GM06990 (cell line): ENCODE results near the gene GAS1.

Experiments
- DNase-seq: peaks from one replicate; pipeline ENCODE4 v3.0.0-alpha.2; 2011; ENCODE audit not compliant: insufficient read length; ENCODE audit errors: extremely low read depth
- H3K27me3 ChIP-seq: replicated peaks from 2 replicates; pipeline ENCODE4 v1.6.0; 2011; ENCODE audit warnings: low read length; ENCODE audit not compliant: control insufficient read depth, insufficient read depth
- H3K36me3 ChIP-seq: 2 replicates; pipeline ENCODE4 v1.5.1; 2011; ENCODE audit warnings: low read length; ENCODE audit not compliant: control insufficient read depth, insufficient read depth
- H3K4me3 ChIP-seq: replicated peaks from 2 replicates; pipeline ENCODE4 v1.5.1; 2011; ENCODE audit warnings: low read depth, mild to moderate bottlenecking, control low read depth, low read length
- TF ChIP-seq, protein P1 (sequence below): IDR thresholded peaks from 2 replicates; pipeline ENCODE4 v1.5.1; 2011; ENCODE audit warnings: low read length, control low read depth, mild to moderate bottlenecking, inconsistent platforms; ENCODE audit not compliant: insufficient read depth, poor library complexity, severe bottlenecking

The GAS1 gene

DNA sequence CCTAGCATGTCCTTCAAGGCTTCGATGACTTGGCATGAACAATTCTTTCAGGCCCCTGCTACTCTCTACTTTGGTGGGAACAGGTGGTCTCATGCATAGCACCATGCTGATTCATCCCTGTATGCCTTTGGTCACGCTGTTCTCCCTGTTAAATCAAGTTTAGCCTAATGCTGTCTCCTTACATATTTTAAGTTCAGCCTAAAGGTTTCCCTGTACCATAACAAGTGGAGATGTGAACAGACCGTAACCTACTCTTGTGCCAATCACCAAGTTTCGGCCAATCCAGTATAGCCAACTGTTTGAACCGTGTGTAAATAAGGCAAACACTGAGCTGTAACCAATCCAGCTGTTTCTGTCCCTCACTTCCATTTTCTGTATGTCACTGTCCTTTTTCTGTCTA is 8.0 kb downstream of the GAS1 start:
- TF ChIP-seq, protein P1, sequence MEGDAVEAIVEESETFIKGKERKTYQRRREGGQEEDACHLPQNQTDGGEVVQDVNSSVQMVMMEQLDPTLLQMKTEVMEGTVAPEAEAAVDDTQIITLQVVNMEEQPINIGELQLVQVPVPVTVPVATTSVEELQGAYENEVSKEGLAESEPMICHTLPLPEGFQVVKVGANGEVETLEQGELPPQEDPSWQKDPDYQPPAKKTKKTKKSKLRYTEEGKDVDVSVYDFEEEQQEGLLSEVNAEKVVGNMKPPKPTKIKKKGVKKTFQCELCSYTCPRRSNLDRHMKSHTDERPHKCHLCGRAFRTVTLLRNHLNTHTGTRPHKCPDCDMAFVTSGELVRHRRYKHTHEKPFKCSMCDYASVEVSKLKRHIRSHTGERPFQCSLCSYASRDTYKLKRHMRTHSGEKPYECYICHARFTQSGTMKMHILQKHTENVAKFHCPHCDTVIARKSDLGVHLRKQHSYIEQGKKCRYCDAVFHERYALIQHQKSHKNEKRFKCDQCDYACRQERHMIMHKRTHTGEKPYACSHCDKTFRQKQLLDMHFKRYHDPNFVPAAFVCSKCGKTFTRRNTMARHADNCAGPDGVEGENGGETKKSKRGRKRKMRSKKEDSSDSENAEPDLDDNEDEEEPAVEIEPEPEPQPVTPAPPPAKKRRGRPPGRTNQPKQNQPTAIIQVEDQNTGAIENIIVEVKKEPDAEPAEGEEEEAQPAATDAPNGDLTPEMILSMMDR = no peak
- Histone ChIP-seq H3K36me3 (no peaks in the 10 kb centered on the region), H3K27me3 (no peaks in the 10 kb centered on the region; the same call in 1 of the 2 replicates), H3K4me3 (no peak overlapping the region)
- DNase-seq = no peak

DNA sequence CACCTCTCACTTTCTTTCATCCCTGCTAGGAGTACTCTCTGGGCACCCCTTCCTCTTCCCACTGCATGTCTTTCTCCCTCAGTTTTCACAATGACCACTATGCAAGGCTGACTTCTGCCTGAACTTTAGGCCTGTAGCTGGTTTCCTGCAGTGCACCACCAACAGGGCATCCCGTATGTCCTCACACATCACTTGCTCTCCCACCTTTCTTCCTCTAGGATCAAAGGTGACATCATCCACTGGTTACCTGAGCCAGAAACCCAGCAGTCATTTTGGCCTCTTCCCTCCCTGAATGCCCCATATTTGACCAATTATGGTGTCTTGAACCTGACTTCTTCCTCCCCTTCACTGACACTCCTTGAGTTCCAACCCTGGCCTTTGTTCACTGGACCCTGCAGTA is 8.5 kb downstream of the GAS1 start:
- no peak overlapping the region for H3K4me3 ChIP-seq
- H3K36me3 ChIP-seq = no peaks in the 10 kb centered on the region
- no peaks in the 10 kb centered on the region; the same call in 1 of the 2 replicates for H3K27me3 ChIP-seq
- TF ChIP-seq, protein P1 = no peak
- no peak for DNase-seq

- no peak overlapping the region for H3K4me3 ChIP-seq
- H3K27me3 ChIP-seq = no peaks in the 10 kb centered on the region
- TF ChIP-seq, protein P1 = no peak
- no peaks in the 10 kb centered on the region for H3K36me3 ChIP-seq
- no peak for DNase-seq
These were observed 21.2 kb downstream of the GAS1 start for GRCh38 chr9:86926145-86926544.

GRCh38 chr9:86925686-86926085 is 21.6 kb downstream of the GAS1 start:
- H3K4me3 ChIP-seq = no peak overlapping the region
- TF ChIP-seq, protein P1 = no peak
- DNase-seq = no peak
- H3K36me3 ChIP-seq = no peaks in the 10 kb centered on the region
- no peaks in the 10 kb centered on the region for H3K27me3 ChIP-seq

- no peak for DNase-seq
- no peaks in the 10 kb centered on the region for H3K27me3 ChIP-seq
- H3K36me3 ChIP-seq = no peaks in the 10 kb centered on the region
- no peak overlapping the region for H3K4me3 ChIP-seq
- TF ChIP-seq, protein P1 = no peak
These were observed 23.1 kb downstream of the GAS1 start for GRCh38 chr9:86924206-86924605.

DNA sequence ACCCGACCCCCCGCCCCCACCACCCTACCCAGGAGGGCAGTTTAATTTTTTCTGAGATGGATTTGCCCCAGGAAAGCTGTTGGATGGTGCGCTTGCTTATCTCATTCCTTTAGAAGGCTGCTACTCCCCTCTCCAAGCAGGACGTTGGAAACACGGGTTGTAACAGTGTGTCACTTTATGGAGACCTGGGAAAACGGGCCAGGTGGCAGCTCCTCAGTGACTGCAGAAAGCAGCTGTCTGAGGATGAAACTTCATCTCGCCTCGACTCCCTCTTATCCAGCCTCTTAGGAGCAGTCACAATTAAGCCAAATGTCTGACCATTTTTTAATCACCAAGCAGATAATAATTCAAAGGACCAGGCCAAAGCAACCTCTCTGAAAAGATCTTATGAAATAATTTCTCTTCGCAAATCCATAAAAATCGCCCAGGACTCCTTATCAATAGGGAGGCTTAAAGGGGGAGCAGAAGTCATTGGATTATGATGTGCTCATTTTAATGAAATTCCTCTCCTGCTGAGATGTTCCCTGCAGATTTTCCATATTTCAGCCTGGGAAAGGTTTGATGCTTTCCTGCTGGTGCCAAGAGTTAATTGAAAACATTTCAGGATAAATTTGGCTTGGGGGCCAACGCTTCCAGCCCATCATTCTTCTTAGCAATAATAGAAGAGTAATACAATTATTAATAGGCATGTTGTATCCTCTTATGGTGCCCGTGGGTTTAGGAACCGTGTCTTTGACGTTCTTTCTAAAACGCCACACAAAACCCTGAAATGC is 26.0 kb downstream of the GAS1 start:
- no peak for DNase-seq
- Histone ChIP-seq H3K36me3 (no peaks in the 10 kb centered on the region), H3K27me3 (no peaks in the 10 kb centered on the region), H3K4me3 (no peak overlapping the region)
- TF ChIP-seq, protein P1 = no peak
